ENCODE measurements around the gene KCNQ1.

Gene KCNQ1

DNA sequence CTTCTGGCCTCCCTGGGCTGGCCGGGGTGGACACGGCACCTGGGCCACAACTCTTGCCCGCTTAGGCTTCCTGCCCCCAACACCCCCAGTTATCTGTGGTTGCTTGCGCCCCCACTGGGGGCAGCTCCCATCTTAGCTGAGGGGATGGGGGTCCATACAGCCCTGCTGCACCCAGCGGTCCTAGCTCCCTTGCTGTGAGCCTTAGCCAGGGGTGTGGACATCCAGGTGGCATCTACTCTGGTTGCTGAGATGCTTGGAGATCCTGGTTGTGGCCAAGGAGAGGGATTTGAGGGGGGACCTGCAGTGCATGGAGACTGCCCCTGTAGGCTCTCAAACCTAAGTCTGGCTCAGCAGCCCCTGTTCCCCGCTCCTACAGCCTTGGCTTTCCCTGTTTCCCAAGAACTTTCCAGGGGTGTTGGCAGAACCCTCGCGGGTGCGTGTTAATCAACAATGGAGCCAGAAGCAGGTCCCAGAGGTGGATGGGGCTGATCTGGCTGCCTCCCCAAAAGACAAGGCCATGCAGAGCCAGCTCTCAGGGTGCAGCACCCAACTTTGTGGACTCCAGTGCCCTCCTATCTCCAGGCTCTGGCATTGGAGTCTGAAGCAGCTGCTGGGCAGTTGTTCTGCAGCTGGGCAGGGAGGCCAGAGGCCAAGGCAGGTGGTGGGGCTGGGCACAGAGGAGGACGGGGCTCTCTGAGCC lies 3.3 kb downstream of the KCNQ1 start:
- Histone ChIP-seq H3K4me3 (ENCODE audit: low read depth, low read length) (no peak overlapping the region), H3K27ac (no peak overlapping the region), H3K36me3 (no peaks in the 10 kb centered on the region), H3K9me3 (ENCODE audit: severe bottlenecking) (no peaks in the 10 kb centered on the region), H3K27me3 (ENCODE audit: insufficient read depth, low read depth, severe bottlenecking) (peaks cover 90% of the 10 kb centered on the region)
- TF ChIP-seq, protein P1, sequence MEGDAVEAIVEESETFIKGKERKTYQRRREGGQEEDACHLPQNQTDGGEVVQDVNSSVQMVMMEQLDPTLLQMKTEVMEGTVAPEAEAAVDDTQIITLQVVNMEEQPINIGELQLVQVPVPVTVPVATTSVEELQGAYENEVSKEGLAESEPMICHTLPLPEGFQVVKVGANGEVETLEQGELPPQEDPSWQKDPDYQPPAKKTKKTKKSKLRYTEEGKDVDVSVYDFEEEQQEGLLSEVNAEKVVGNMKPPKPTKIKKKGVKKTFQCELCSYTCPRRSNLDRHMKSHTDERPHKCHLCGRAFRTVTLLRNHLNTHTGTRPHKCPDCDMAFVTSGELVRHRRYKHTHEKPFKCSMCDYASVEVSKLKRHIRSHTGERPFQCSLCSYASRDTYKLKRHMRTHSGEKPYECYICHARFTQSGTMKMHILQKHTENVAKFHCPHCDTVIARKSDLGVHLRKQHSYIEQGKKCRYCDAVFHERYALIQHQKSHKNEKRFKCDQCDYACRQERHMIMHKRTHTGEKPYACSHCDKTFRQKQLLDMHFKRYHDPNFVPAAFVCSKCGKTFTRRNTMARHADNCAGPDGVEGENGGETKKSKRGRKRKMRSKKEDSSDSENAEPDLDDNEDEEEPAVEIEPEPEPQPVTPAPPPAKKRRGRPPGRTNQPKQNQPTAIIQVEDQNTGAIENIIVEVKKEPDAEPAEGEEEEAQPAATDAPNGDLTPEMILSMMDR (IDR thresholded peaks at IDR 0.05; ENCODE audit: low read depth, low read length), result no peak
- DNase-seq, result no peak

DNA sequence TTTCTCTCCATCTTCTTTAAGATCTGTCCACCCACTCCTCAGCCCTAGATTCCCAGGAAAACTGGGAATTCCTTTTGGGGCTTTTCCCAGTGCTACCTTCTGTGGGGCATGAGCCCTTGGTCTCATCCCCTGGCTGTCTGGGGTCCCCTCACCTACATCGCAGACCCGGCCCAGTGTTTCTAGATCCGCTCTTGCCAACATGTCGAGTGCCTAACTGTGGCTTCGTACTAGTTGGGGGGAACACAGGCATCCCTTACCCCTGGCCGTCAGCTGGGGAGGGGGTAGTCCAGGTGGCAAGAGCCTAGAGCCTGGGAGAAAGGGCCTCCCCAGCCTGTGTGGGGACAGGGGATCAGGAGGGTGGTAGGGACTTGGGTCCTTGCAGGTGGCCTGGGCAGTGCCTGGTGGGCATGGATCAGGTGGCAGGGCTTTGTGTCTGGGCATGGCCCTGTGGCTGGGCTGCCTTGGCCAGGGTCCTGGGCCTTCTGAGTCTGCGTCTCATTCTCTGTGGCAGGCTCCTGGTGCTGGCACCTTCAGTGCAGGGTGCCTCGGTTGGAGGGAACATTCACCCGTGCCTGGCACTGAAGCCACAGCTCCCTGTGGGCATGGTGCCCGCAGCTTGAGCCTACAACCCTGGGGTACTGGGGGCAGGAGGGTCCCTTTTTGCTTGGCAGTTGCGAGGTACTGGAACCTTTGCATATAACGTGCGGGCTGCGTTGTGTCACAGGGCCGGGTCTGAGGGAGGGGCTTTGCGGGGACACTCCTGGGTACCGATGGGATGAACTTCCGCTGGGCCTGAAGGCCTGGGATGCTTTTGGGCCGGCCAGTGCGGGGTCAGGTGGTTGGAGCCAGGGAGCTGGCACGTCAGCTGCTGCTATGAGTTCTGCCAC lies 4.1 kb downstream of the KCNQ1 start:
- DNase-seq, result no peak
- Histone ChIP-seq H3K9me3 (ENCODE audit: severe bottlenecking) (no peaks in the 10 kb centered on the region), H3K4me3 (ENCODE audit: low read depth, low read length) (no peak overlapping the region), H3K36me3 (no peaks in the 10 kb centered on the region), H3K27me3 (ENCODE audit: insufficient read depth, low read depth, severe bottlenecking) (peaks cover 86% of the 10 kb centered on the region), H3K27ac (no peak overlapping the region)
- TF ChIP-seq, protein P1 (IDR thresholded peaks at IDR 0.05; ENCODE audit: low read depth, low read length), result no peak

DNA sequence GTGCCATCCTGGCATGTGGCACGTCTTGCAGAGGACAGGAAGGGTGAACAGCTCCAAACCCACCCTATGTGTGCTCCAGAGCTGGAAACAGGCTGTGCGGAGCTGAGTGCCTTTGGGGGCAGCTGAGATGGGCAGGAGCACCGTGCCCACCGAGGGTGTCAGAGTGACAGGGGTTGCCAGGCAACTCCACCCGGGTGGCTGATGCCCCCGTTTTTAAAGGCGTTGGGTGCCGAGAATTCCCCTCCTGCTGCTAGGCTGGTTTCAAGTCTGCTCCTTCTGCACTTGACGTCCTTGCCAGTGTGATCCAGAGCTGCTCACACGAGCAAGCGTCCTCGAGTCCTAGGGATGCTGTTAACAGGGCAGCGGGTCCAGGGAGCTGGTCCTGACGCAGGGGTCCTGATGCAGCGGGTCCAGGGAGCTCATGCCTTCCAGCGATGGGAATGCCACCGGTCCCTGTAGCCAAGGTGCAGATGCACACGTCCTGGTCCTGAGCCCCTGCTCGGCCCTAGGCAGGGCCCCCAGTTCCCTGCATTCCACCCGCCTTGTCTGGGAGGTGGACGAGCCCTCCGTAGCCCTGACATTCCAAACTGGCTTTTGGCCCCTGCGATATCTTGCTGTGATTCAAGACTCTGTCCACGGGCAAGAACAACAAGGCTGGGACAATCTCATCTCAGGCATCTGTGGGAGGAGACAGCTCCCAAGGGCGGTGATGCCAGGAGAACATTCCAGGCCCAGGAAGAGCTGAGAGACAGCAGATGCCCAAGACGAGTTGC lies 4.9 kb downstream of the KCNQ1 start:
- H3K27ac ChIP-seq, result no peak overlapping the region
- TF ChIP-seq, protein P1 (IDR thresholded peaks at IDR 0.05; ENCODE audit: low read depth, low read length), result no peak

DNA sequence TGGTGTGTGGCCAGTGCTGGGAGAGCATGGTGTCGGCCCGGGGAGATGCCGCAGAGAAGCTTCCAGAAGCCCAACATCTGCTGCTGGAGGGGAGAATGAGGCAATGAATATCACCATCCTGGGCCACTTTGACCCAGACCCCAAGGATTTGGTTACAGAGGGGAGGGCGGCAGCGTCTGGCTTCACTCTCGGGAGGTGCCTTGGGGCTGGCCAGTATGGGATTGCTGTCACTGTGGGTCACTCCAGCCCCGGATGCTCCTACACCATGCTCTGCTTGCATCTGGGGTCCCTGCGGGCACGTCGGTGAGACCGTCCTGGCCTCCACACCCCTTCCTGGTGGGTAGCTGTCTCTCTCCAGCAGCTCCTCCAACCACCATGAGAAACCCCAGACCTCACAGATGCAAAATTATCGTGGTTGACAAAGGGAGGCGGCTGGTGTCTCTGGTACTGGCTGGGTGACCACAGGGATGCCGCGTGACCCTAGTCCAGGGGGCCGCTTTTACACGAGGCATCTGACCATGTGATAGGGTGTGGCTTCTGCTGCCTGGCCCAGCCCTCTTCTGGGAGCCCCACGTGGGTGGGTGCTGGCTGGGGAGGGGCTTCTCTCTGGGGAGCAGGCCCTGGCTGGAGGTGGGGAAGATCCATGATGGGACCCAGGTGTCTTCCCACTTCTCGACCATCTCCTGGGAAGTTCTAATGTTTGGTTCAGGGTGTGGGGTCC lies 5.7 kb downstream of the KCNQ1 start:
- no peaks in the 10 kb centered on the region for H3K9me3 ChIP-seq (ENCODE audit: severe bottlenecking)
- peaks cover 90% of the 10 kb centered on the region for H3K27me3 ChIP-seq (ENCODE audit: insufficient read depth, low read depth, severe bottlenecking)
- no peak overlapping the region for H3K4me3 ChIP-seq (ENCODE audit: low read depth, low read length)
- no peak for DNase-seq
- H3K36me3 ChIP-seq, result no peaks in the 10 kb centered on the region
- no peak overlapping the region for H3K27ac ChIP-seq
- TF ChIP-seq, protein P1 (IDR thresholded peaks at IDR 0.05; ENCODE audit: low read depth, low read length), result no peak

More for the DNA sequence above, 4.9 kb downstream of the KCNQ1 start:
- no peak for DNase-seq
- peaks cover 89% of the 10 kb centered on the region for H3K27me3 ChIP-seq (ENCODE audit: insufficient read depth, low read depth, severe bottlenecking)
- H3K9me3 ChIP-seq (ENCODE audit: severe bottlenecking), result no peaks in the 10 kb centered on the region
- no peaks in the 10 kb centered on the region for H3K36me3 ChIP-seq
- no peak overlapping the region for H3K4me3 ChIP-seq (ENCODE audit: low read depth, low read length)

DNA sequence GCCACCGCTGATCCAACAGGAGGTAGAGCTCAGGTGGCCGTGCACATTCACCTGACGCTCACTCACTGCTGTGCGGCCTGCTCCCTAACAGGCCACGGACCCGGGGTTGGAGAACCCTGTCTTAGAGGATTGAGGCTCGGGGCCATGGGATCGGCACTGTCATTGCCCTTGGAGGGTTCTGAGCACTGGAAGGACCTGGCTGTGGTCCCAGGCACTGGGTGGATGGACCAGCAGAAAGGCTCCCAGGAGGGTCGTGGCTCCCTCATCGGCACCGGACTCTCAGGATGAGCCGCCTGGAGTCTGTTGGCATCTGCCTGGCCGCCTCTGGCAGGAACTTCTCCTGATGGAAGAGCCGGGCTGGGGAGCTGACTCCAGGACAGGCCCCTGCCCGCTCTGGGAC lies 6.5 kb downstream of the KCNQ1 start:
- Histone ChIP-seq H3K9me3 (ENCODE audit: severe bottlenecking) (no peaks in the 10 kb centered on the region), H3K27me3 (ENCODE audit: insufficient read depth, low read depth, severe bottlenecking) (peaks cover 82% of the 10 kb centered on the region), H3K27ac (no peak overlapping the region), H3K36me3 (no peaks in the 10 kb centered on the region), H3K4me3 (ENCODE audit: low read depth, low read length) (no peak overlapping the region)
- no peak for DNase-seq
- TF ChIP-seq, protein P1 (IDR thresholded peaks at IDR 0.05; ENCODE audit: low read depth, low read length), result no peak
